Mammary epithelial cell (primary cell): Measurements from ENCODE around the gene POLR1D.

Experiments
- CTCF ChIP-seq, 2 donors: IDR thresholded peaks in 1 of 2; conservative IDR thresholded peaks in 1 of 2; 2 replicates each; pipeline ENCODE4 v1.5.1; 2011 to 2012; ENCODE audit warnings: inconsistent platforms in 2 of 2, low read length in 2 of 2, mild to moderate bottlenecking in 2 of 2, control low read depth in 1 of 2, low read depth in 1 of 2; ENCODE audit not compliant: insufficient read depth in 1 of 2; ENCODE audit errors: extremely low read depth in 1 of 2
- EZH2 ChIP-seq: IDR thresholded peaks from 2 replicates; pipeline ENCODE4 v1.6.1; 2012; ENCODE audit warnings: low read length, inconsistent platforms, borderline replicate concordance

DNA sequence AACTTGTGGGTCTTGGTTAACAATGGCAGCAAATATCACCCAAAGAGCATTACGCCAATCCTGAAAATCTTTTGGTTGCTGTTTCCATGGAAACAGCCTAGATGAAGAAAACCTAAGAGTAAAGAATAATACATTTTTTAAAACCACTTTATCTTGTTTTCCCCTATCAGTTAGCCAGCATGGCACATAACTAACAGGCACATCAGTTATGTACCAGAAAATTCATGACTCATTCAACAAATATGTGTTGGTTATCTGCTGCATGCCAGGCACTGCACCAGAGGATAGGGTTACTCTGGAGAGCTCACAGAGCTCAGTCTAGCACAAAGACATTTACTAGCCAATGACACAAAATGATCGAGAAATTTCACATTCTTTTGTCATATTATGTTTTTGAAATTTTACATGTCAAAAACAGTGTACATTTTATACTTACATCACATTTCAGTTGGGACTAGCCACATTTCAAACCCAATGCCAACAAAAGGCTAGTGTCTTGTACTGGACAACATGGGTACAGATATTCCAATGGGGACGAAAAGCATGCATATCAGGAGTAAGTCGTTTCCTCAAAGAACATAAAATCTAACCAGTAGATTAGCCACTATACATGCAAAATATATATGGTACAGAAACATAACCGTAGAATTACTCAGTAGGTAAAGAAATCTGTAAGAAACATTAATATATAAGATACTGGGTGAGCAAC is 21.7 kb upstream of the POLR1D start:
- TF ChIP-seq CTCF (conservative IDR thresholded peaks at IDR 0.05 in 1 of 2, IDR thresholded peaks at IDR 0.05 in 1 of 2; ENCODE audit: extremely low read depth in 1 of 2, insufficient read depth in 1 of 2, low read depth in 1 of 2, low read length in 2 of 2) (no peak), EZH2 (no peak)
